Upper lobe of left lung (tissue), 4 donors: ENCODE results near the gene PALLD.

ENCODE experiments used
- POLR2A ChIP-seq, 4 donors: fragments of 450-650 bp; IDR thresholded peaks; one replicate each; pipeline ENCODE4 v1.5.1; 2016 to 2017; ENCODE audit warnings: antibody characterized with exemption in 4 of 4, mild to moderate bottlenecking in 2 of 4
- TF ChIP-seq, protein P1 (sequence below), 6 experiments: fragments of 450-650 bp in 4 of 6; fragments of 200-600 bp in 2 of 6; sonication (generic) in 2 of 6; IDR thresholded peaks; one replicate each; pipeline ENCODE4 v1.5.1; 2016 to 2019; ENCODE audit warnings: antibody characterized with exemption in 6 of 6

DNA sequence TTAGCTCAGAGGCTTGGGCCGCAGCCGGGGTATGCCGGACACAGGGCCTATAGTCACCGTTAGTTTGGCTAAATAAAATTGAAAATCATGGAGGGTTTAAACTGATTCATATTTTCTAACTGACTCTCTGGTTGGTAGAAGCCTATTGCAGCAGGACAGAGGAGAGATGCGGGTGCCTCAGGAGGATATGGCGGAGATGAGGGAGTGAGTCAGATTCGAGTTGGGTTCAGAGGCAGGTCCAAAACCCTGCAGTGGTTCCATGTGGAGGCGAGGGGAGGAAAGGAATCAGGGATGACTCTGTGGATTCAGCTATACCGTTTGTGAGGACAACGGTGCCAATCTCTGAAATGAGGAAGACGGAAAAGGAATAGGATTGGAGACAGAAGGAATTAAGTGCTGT lies 176.6 kb downstream of the PALLD start:
- TF ChIP-seq POLR2A (IDR thresholded peaks at IDR 0.05), result no peak
- TF ChIP-seq, protein P1, sequence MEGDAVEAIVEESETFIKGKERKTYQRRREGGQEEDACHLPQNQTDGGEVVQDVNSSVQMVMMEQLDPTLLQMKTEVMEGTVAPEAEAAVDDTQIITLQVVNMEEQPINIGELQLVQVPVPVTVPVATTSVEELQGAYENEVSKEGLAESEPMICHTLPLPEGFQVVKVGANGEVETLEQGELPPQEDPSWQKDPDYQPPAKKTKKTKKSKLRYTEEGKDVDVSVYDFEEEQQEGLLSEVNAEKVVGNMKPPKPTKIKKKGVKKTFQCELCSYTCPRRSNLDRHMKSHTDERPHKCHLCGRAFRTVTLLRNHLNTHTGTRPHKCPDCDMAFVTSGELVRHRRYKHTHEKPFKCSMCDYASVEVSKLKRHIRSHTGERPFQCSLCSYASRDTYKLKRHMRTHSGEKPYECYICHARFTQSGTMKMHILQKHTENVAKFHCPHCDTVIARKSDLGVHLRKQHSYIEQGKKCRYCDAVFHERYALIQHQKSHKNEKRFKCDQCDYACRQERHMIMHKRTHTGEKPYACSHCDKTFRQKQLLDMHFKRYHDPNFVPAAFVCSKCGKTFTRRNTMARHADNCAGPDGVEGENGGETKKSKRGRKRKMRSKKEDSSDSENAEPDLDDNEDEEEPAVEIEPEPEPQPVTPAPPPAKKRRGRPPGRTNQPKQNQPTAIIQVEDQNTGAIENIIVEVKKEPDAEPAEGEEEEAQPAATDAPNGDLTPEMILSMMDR (IDR thresholded peaks at IDR 0.05), result no peak
